PC-3 (cell line): ENCODE measurements around the gene CHKB. TPM values are rescaled to one million over a fixed set of nuclear protein-coding genes. Genes with fewer than 3 reads are reported as not detected.

ENCODE experiments used
- ATAC-seq: fragments of 200-7000 bp; cut with Tn5 transposase; 2 replicates; pipeline ENCODE4 v1.9.1; 2020; ENCODE audit warnings: mild to moderate bottlenecking, moderate library complexity
- BruUV-seq: library from RNA; stranded (reverse); fragments of 400-500 nt; replicated peaks from 2 replicates; lab custom pipeline; 2021; lab: Mats Ljungman, UMichigan
- CTCF ChIA-PET: fragments of 300-600 bp; sonication (Branson Sonifier 250); formaldehyde crosslinking; loops from one replicate; lab custom pipeline; 2022; ENCODE audit warnings: antibody characterized with exemption; lab: Charles Lee
- POLR2A ChIA-PET: fragments of 300-600 bp; sonication (Branson Sonifier 250); formaldehyde crosslinking; loops from one replicate; lab custom pipeline; 2022; ENCODE audit warnings: antibody characterized with exemption; ENCODE audit not compliant: unreplicated experiment; lab: Charles Lee
- DNase-seq: peaks from one replicate; pipeline ENCODE4 v3.0.0-alpha.2; 2015
- H2AFZ ChIP-seq: fragments of 300-600 bp; sonication (generic); 2 replicates; pipeline ENCODE4 v1.6.0; 2016; ENCODE audit warnings: antibody characterized with exemption, low read length
- H3F3A ChIP-seq: fragments of 300-600 bp; sonication (generic); one replicate; pipeline ENCODE4 v1.6.0; 2017; ENCODE audit warnings: antibody characterized with exemption, low read length, control low read depth, mild to moderate bottlenecking; ENCODE audit not compliant: unreplicated experiment
- H3K27ac ChIP-seq: fragments of 300-600 bp; sonication (generic); 2 replicates; pipeline ENCODE4 v1.5.1; 2016; ENCODE audit warnings: mild to moderate bottlenecking, low read length
- H3K27me3 ChIP-seq: fragments of 300-600 bp; sonication (generic); 2 replicates; pipeline ENCODE4 v1.6.1; 2016; ENCODE audit warnings: low read length, mixed read lengths
- H3K36me3 ChIP-seq: fragments of 300-600 bp; sonication (generic); 2 replicates; pipeline ENCODE4 v1.6.1; 2016; ENCODE audit warnings: low read depth, mixed run types, low read length, mixed read lengths
- H3K4me1 ChIP-seq: fragments of 300-600 bp; sonication (generic); 2 replicates; pipeline ENCODE4 v1.5.1; 2016; ENCODE audit warnings: low read length; ENCODE audit not compliant: insufficient read depth
- H3K4me2 ChIP-seq: fragments of 300-600 bp; sonication (generic); 2 replicates; pipeline ENCODE4 v1.6.0; 2016; ENCODE audit warnings: low read length
- H3K4me3 ChIP-seq: fragments of 300-600 bp; sonication (generic); 2 replicates; pipeline ENCODE4 v1.5.1; 2016; ENCODE audit warnings: mild to moderate bottlenecking, low read length, mixed read lengths
- H3K79me2 ChIP-seq: fragments of 300-600 bp; sonication (generic); 2 replicates; pipeline ENCODE4 v1.6.1; 2017; ENCODE audit warnings: low read length, mixed read lengths
- H3K9ac ChIP-seq: fragments of 300-600 bp; sonication (generic); 2 replicates; pipeline ENCODE4 v1.6.0; 2016; ENCODE audit warnings: mild to moderate bottlenecking, low read length
- H3K9me2 ChIP-seq: fragments of 300-600 bp; sonication (generic); replicated peaks from 2 replicates; pipeline ENCODE4 v1.6.1; 2016; ENCODE audit warnings: mixed run types, low read length, mixed read lengths
- H3K9me3 ChIP-seq: fragments of 300-600 bp; sonication (generic); 2 replicates; pipeline ENCODE4 v1.6.1; 2016; ENCODE audit warnings: low read length, mixed read lengths
- H4K20me1 ChIP-seq: fragments of 300-600 bp; sonication (generic); 2 replicates; pipeline ENCODE4 v1.6.1; 2016; ENCODE audit warnings: low read length, mixed read lengths
- CTCF ChIP-seq: fragments of 300-600 bp; sonication (generic); conservative IDR thresholded peaks from 2 replicates; pipeline ENCODE4 v1.5.1; 2017; ENCODE audit warnings: antibody characterized with exemption, low read depth, mild to moderate bottlenecking, low read length
- EZH2 ChIP-seq: fragments of 300-600 bp; sonication (generic); IDR thresholded peaks from one replicate; pipeline ENCODE4 v1.6.1; 2017; ENCODE audit warnings: antibody characterized with exemption, mild to moderate bottlenecking, low read length; ENCODE audit not compliant: unreplicated experiment
- EZH2phosphoT487 ChIP-seq: fragments of 300-600 bp; sonication (generic); IDR thresholded peaks from 2 replicates; pipeline ENCODE4 v1.6.1; 2018; ENCODE audit warnings: mild to moderate bottlenecking, antibody characterized with exemption, low read length, borderline replicate concordance
- intact Hi-C: fragments of 100-400 bp; cut with micrococcal nuclease; formaldehyde crosslinking; loops from 2 replicates; pipeline ENCODE4 v1.9.0; 2023
- total RNA-seq: library from RNA; depleted of rRNA; stranded (reverse); fragments of >200 nt; gene quantifications from 2 replicates; pipeline ENCODE4 v1.2.3, GENCODE V29; 2014

Gene CHKB
- total RNA-seq, 1 experiment from 2014 or later: 31.5 TPM

- peaks cover 7% of the 10 kb centered on the region for H3K4me1 ChIP-seq
- no peak overlapping the region for H3K9ac ChIP-seq
- H3F3A ChIP-seq: no peaks in the 10 kb centered on the region
- ChIA-PET CTCF (no interaction called here), POLR2A (no interaction called here)
- no peaks in the 10 kb centered on the region for H3K36me3 ChIP-seq
- no peak overlapping the region for H2AFZ ChIP-seq
- ATAC-seq: no peak
- TF ChIP-seq CTCF (no peak), EZH2 (no peak), EZH2phosphoT487 (no peak)
- no TSS peak for BruUV-seq
- no peaks in the 10 kb centered on the region for H3K9me3 ChIP-seq
- H3K4me2 ChIP-seq: no peak overlapping the region
- no peaks in the 10 kb centered on the region for H4K20me1 ChIP-seq
- H3K27ac ChIP-seq: no peak overlapping the region
- no peaks in the 10 kb centered on the region for H3K9me2 ChIP-seq
- no peak for DNase-seq
- no peaks in the 10 kb centered on the region for H3K27me3 ChIP-seq
- intact Hi-C loops: loop anchor here (5.0 kb wide), 1 partner anchor 33 kb away; the partner anchor contains the start of gene SCO2
- no peaks in the 10 kb centered on the region for H3K79me2 ChIP-seq
- H3K4me3 ChIP-seq: no peak overlapping the region
Observed at GRCh38 chr22:50560034-50560433, 22.6 kb downstream of the CHKB start.

GRCh38 chr22:50556703-50557102, 25.9 kb downstream of the CHKB start:
- no peaks in the 10 kb centered on the region for H3K9me3 ChIP-seq

More at GRCh38 chr22:50556703-50557102, 25.9 kb downstream of the CHKB start:
- Histone ChIP-seq H3K9me2 (no peaks in the 10 kb centered on the region), H3F3A (no peaks in the 10 kb centered on the region), H3K27me3 (no peaks in the 10 kb centered on the region), H3K27ac (no peak overlapping the region), H3K4me3 (no peak overlapping the region), H3K4me1 (no peaks in the 10 kb centered on the region), H3K4me2 (no peak overlapping the region), H3K36me3 (no peaks in the 10 kb centered on the region), H3K9ac (no peak overlapping the region), H4K20me1 (no peaks in the 10 kb centered on the region), H2AFZ (no peak overlapping the region), H3K79me2 (no peaks in the 10 kb centered on the region)
- no peak for TF ChIP-seq EZH2
- no peak for TF ChIP-seq EZH2phosphoT487
- TF ChIP-seq CTCF: no peak
- ATAC-seq (no peak), DNase-seq (no peak)
- intact Hi-C loops: no loop called here
- ChIA-PET POLR2A (no interaction called here), CTCF (no interaction called here)
- BruUV-seq: no TSS peak
